Ovary (tissue), 3 donors: ENCODE data around the gene TFDP1.

Source experiments
- CTCF ChIP-seq, 3 donors: fragments of 450-650 bp in 2 of 3; fragments of 200-600 bp in 1 of 3; IDR thresholded peaks; one replicate each; pipeline versions ENCODE4 v1.5.1 to v1.8.0; 2016 to 2022; ENCODE audit warnings: antibody characterized with exemption in 3 of 3, mild to moderate bottlenecking in 1 of 3
- POLR2A ChIP-seq: fragments of 450-650 bp; IDR thresholded peaks from one replicate; pipeline ENCODE4 v1.6.1; 2017; ENCODE audit warnings: antibody characterized with exemption, mild to moderate bottlenecking, moderate library complexity
- donor health status: DM: no; HTN: no; CAD: no.

GRCh38 chr13:113667771-113668490 lies 83.4 kb downstream of the TFDP1 start:
- TF ChIP-seq POLR2A, result no peak
- no peak for TF ChIP-seq CTCF (IDR thresholded peaks at IDR 0.05)
